OCI-LY1 (cell line): ENCODE results near the gene FOXF1.

Source experiments
- EZH2 ChIP-seq: fragments of 200-600 bp; sonication (generic), shearing (Covaris generic); IDR thresholded peaks from 2 replicates; pipeline ENCODE4 v1.8.0; 2017; ENCODE audit warnings: borderline replicate concordance, mixed run types, mild to moderate bottlenecking, antibody characterized with exemption, low read length, moderate library complexity, mixed read lengths
- TF ChIP-seq, protein P1 (sequence below): fragments of 200-600 bp; sonication (generic), shearing (Covaris generic); IDR thresholded peaks from 2 replicates; pipeline ENCODE4 v1.5.1; 2017; ENCODE audit warnings: mild to moderate bottlenecking, antibody characterized with exemption, low read length, moderate library complexity, mixed read lengths

GRCh38 chr16:86555704-86556075, 45.4 kb downstream of the FOXF1 start:
- TF ChIP-seq, protein P1, sequence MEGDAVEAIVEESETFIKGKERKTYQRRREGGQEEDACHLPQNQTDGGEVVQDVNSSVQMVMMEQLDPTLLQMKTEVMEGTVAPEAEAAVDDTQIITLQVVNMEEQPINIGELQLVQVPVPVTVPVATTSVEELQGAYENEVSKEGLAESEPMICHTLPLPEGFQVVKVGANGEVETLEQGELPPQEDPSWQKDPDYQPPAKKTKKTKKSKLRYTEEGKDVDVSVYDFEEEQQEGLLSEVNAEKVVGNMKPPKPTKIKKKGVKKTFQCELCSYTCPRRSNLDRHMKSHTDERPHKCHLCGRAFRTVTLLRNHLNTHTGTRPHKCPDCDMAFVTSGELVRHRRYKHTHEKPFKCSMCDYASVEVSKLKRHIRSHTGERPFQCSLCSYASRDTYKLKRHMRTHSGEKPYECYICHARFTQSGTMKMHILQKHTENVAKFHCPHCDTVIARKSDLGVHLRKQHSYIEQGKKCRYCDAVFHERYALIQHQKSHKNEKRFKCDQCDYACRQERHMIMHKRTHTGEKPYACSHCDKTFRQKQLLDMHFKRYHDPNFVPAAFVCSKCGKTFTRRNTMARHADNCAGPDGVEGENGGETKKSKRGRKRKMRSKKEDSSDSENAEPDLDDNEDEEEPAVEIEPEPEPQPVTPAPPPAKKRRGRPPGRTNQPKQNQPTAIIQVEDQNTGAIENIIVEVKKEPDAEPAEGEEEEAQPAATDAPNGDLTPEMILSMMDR: no peak
- TF ChIP-seq EZH2: no peak
